ENCODE data around the gene TEX22.
"Not testable (repeated sequence)": the region's sequence is repeated elsewhere in the genome, so short reads cannot be mapped to it uniquely, and the experiment has no call there.

Gene TEX22, protein sequence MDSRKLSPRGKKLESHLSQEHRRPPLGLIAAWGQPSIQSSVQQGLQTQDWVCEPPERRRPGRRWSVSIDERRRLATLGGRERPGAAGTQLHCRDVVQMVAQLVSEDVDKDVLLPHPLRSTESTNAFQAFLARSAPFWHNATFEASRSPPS

GRCh38 chr14:105398044-105398725 lies at the start of gene TEX22:
Gene TEX22, plus strand, starts transcription at chr14:105398538. Its CDS starts 803 bp downstream, at chr14:105399341.
- DNase-seq, result peak; percentile 82

- DNase-seq, result no peak
These were observed 49.2 kb upstream of the TEX22 start for GRCh38 chr14:105348945-105349699.

GRCh38 chr14:105349992-105350391 lies 48.3 kb upstream of the TEX22 start:
- DNase-seq, result no peak

DNA sequence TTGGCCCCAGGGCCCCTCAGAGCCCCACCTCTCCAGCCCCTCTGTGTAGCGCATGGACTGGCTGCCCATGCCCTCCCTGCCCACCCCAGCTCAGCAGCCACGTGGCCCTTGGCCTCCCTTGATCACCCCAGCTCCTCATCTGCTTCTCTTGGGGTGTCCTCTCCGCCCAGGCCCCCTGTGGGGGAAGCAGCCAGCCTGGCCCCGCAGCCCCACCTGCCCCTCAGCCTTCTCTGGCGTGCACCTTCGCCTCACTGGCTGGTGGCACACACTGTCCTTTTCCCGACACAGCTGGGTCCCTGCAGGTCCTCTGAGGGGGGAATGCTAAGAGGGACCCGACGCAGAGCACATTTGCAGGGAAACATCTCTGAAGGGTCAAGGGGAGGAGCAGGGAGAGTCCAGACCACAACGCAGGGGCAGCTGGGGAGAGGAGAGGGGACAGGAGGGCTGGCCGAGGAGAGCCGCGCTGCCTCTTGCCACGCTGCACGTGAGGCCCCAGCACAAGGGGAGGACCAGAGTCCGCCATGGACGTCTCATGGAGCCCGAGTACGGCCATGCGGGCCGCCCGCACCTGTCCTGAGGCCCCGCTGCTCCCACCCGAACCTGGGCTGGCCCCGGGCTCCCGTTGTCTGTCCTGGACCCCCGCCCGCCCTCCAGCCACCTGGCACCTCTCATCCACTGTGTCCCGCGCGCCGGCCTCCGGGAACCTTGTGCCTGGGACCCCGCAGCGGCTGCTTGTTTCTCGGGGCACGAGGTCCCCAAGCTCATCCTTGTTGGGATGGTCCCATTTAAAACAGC lies 47.7 kb upstream of the TEX22 start:
- no peak for DNase-seq

GRCh38 chr14:105351410-105351809 lies 46.9 kb upstream of the TEX22 start:
- DNase-seq, result no peak

DNA sequence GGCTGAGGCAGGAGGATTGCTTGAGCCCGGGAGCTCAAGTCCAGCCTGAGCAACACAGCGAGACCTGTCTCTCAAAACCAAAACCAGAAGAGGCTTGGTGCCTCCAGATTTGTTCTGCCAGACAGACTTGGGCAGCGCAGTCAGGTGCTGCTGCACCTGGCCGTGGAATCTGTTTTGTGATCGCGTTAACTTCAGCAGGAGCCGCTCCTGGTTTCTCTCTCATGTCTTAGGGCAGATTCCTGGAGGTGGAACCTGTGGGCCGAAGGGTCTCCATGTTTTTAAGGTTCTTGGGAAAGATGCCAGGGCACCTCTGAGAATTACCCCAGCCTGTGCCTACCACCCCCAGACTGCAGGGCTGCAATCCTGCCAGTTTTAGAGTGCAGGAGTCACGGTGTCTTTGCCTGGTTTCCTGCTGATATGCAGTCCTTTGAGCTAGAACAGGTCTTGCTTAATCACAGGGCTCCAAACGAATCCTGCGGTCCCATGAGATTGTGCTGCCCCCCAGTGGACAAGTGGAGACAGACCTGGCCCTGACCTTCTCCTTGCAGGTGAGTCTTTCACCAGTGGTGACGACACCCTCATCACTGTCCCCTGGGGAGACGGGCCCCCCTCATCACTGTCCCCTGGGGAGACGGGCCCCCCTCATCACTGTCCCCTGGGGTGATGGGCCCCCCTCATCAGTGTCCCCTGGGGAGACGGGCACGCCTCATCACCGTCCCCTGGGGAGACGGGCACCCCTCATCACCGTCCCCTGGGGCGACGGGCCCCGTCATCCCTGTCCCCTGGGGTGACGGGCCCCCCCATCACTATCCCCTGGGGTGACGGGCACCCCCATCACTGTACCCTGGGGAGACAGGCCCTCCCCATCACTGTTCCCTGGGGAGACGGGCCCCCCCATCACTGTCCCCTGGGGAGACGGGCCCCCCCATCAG lies 46.2 kb upstream of the TEX22 start:
- peak; percentile 80 for DNase-seq

DNA sequence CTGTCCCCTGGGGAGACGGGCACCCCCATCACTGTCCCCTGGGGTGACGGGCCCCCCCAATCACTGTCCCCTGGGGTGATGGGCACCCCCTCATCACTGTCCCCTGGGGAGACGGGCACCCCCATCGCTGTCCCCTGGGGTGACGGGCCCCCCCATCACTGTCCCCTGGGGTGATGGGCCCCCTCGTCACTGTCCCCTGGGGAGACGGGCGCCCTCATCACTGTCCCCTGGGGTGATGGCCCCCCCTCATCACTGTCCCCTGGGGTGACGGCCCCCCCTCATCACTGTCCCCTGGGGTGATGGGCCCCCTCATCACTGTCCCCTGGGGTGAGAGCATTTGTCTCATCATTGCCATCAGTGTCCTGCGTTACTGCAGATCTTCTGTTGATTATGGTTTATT lies 45.2 kb upstream of the TEX22 start:
- DNase-seq, result no peak

DNA sequence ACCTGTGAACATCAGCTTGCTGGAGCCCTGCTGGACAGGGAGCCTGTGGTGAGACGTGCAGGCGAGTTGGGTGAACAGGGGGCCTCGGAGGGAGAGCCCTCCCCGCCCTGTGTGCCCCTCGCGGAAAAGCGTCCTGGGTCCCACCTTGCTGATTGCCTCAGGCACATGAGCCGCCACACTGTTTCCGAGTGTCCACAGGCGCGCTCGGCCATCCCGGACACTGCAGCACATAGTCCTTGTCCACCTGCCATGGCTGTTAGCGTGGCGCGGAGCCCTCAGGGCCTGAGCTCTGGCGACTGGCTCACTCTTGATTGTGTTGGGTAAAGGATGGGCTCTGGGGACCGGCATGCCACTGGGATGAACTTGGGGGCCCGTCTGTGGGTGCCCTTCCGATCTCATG lies 43.8 kb upstream of the TEX22 start:
- DNase-seq, result no peak

- no peak for DNase-seq
These were observed 43.2 kb upstream of the TEX22 start for GRCh38 chr14:105355049-105355575.

GRCh38 chr14:105355850-105356604 lies 42.3 kb upstream of the TEX22 start:
- no peak for DNase-seq

DNA sequence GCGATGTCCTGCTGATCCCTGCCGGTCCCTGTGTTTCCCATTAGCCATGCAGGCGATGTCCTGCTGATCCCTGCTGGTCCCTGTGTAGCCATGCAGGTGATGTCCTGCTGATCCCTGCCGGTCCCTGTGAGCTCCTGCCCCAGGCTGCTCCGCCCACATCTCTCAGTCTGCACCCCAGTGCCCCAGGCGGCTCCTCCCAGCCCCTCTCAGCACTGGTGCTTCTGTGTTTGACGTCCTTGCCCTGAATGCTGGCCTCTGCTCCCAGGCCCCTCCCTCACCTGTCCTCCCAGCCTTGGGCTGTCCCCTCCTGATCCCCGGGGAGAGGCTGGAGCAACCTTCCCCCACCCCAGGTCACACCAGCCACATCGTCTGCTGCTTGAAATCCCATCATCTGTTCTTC lies 41.4 kb upstream of the TEX22 start:
- DNase-seq, result no peak

DNA sequence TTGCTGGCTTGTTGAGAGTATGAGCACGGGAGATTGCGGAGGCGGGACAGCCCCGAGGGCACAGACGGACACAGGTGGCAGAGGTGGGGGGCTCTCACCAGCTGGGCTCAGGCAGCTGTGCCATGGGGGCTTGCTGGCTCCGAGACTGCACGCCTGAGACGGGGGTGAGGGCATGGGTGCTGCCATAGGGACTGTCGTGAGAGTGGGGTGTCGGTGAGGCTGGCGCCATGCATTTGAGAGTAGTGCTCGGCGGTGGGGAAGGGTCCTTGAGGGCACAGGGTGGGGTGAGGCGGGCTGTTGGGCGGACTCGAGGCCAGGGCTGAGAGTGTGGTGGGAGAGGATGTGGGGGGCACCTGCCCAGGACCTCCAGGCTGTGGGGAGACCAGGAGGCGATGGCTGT lies 40.7 kb upstream of the TEX22 start:
- no peak for DNase-seq

DNA sequence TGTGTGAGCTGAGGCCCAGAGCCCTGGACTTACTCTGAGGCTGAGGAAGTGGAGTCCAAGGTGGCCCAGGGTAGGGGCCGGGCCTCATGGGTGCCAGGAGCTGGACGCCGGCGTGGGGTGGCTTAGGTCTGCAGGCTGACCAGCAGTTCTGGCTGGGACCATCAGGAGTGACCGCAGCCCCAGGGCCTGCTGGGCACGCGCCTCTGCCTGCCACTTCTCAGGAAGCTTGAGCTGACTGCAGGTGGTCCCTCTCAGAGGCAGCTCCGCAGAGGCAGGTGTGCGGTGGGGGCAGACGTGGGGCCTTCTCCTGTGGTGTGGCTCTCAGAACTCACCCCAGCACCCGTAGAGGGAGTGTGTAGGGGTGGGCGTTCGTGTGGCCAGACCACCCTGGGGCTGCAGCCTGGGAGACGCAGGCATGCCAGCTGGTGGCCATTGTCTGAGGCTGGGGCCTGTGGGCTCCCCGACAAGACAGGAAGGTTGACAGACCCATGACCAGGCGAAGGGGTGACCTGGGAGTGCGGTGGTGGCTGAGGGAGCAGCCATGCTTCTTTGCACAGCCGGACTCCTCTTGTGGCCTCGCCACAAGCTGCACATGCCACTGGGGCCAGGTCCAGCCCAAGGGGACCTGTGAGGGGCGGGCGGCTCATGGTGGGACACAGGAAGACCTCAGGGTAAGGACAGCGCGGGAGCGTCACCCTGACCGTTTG lies 40.0 kb upstream of the TEX22 start:
- DNase-seq, result no peak

- no peak for DNase-seq
These were observed 39.4 kb upstream of the TEX22 start for GRCh38 chr14:105358943-105359342.

GRCh38 chr14:105361412-105361811 lies 36.9 kb upstream of the TEX22 start:
- DNase-seq, result not testable (repeated sequence)

DNA sequence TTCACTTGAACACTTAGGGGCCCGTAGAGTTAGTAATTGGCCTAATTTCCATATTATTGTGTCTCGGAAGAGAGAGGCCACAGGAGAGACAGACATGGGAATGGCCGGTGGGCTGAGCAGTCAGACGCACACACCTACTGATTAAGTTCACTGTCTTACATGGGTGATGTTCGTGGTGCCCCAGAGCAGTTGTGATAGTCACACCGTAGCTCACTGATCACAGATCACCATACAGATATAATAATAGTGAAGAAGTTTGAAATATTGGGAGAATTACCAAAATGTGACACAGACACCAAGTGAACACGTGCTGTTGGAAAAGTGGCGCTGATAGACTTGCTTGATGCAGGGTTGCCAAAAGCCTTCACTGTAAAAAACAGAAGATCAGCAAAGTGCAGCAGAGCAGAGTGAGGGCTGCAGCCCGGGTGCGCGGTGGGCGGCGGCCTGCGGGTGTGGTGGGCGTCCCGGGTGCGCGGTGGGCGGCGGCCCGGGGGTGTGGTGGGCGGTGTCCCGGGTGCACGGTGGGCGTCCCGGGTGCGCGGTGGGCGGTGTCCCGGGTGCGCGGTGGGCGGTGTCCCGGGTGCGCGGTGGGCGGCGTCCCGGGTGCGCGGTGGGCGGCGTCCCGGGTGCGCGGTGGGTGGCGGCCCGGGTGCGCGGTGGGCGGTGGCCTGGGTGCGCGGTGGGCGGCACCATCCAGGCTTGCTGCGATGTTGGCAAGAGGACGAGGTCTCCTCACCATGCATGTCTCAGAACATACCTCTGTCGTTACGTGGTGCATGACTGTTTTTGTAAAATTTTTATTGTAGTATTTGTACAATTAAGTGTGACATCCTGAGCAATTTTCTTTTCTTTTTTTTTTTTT lies 34.3 kb upstream of the TEX22 start:
- peak; percentile 12 for DNase-seq

DNA sequence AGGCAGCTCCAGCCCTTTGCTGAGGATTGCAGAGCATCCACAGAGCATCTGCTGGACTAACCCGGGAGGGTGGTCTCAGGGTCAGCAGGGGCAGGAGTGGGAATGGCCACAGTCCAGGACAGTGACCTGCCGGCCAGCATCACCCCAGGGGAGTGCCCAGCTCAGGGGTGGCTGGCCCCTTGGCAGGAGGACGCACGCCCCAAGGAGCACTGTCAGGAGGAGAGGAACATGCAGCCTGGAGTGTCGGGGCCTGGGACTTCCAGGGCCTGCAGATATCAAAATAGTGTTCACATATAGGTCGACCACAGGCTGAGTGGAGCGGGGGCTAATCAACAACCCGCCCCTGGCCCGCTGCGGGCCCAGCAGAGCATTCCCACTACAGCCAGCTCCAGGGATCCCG lies 33.2 kb upstream of the TEX22 start:
- no peak for DNase-seq

- DNase-seq, result no peak
These were observed 32.7 kb upstream of the TEX22 start for GRCh38 chr14:105365681-105366080.

- DNase-seq, result no peak
These were observed 31.8 kb upstream of the TEX22 start for GRCh38 chr14:105366386-105367074.
